Measurements from ENCODE around the gene ODC1. TPM values are rescaled to one million over a fixed set of nuclear protein-coding genes. Genes with fewer than 3 reads are reported as not detected.

ODC1 gene
- total and polyA plus RNA-seq, 2 of the 4 experiments (the other 2 are of a cell fraction) = 117 to 204 TPM

GRCh38 chr2:10393640-10393982 lies 54.5 kb downstream of the ODC1 start:
- intact Hi-C loops (cut with micrococcal nuclease) = no loop called here
- ChIA-PET POLR2A (ENCODE audit: unreplicated experiment) (no interaction called here), CTCF (no interaction called here)
- TF ChIP-seq ELK1 (IDR thresholded peaks at IDR 0.05; ENCODE audit: borderline replicate concordance, low read depth, low read length) = no peak
- TF ChIP-seq MAFK (IDR thresholded peaks at IDR 0.05; ENCODE audit: low read depth, low read length) = no peak
- no peak for TF ChIP-seq POLR2A (IDR thresholded peaks at IDR 0.05; ENCODE audit: low read depth, low read length)
- no peak for TF ChIP-seq MXI1 (IDR thresholded peaks at IDR 0.05; ENCODE audit: borderline replicate concordance, low read depth, low read length)
- no peak for TF ChIP-seq RAD21 (IDR thresholded peaks at IDR 0.05; ENCODE audit: low read length)
- no peak for TF ChIP-seq SMC3 (IDR thresholded peaks at IDR 0.05; ENCODE audit: low read depth, low read length)
- no peak for TF ChIP-seq FOS (IDR thresholded peaks at IDR 0.05; ENCODE audit: low read depth, low read length)
- TF ChIP-seq CEBPB (IDR thresholded peaks at IDR 0.05; ENCODE audit: low read depth, low read length) = no peak
- TF ChIP-seq BHLHE40 (IDR thresholded peaks at IDR 0.05; ENCODE audit: low read depth, low read length) = no peak
- TF ChIP-seq, protein P1, sequence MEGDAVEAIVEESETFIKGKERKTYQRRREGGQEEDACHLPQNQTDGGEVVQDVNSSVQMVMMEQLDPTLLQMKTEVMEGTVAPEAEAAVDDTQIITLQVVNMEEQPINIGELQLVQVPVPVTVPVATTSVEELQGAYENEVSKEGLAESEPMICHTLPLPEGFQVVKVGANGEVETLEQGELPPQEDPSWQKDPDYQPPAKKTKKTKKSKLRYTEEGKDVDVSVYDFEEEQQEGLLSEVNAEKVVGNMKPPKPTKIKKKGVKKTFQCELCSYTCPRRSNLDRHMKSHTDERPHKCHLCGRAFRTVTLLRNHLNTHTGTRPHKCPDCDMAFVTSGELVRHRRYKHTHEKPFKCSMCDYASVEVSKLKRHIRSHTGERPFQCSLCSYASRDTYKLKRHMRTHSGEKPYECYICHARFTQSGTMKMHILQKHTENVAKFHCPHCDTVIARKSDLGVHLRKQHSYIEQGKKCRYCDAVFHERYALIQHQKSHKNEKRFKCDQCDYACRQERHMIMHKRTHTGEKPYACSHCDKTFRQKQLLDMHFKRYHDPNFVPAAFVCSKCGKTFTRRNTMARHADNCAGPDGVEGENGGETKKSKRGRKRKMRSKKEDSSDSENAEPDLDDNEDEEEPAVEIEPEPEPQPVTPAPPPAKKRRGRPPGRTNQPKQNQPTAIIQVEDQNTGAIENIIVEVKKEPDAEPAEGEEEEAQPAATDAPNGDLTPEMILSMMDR (conservative IDR thresholded peaks at IDR 0.05; ENCODE audit: low read depth, low read length) = no peak
- TF ChIP-seq CHD1 (IDR thresholded peaks at IDR 0.05; ENCODE audit: low read depth, low read length) = no peak
- no peak for TF ChIP-seq RFX5 (IDR thresholded peaks at IDR 0.05; ENCODE audit: low read depth, low read length)
- TF ChIP-seq NFE2L2 (IDR thresholded peaks at IDR 0.05; ENCODE audit: low read depth, low read length) = no peak
- no peaks in the 10 kb centered on the region for H3K27me3 ChIP-seq (ENCODE audit: control insufficient read depth, insufficient read depth, low read length)
- no peak overlapping the region for H3K4me3 ChIP-seq (ENCODE audit: insufficient read depth, low read depth, low read length)
- no peak overlapping the region for H3K56ac ChIP-seq (ENCODE audit: extremely low read depth, insufficient read depth, low read length)
- no peak overlapping the region for H2AK5ac ChIP-seq (ENCODE audit: low read depth, low read length)
- H3K27ac ChIP-seq (ENCODE audit: insufficient read depth, low read length) = no peak overlapping the region
- no peak overlapping the region for H4K91ac ChIP-seq (ENCODE audit: insufficient read depth, low read depth, low read length)
- no peak overlapping the region for H3K4ac ChIP-seq (ENCODE audit: low read depth, low read length)
- DNase-seq (no peak), ATAC-seq (ENCODE audit: low read depth) (no peak)
- no TSS peak for BruUV-seq (replicated peaks)
- no peak overlapping the region for H4K8ac ChIP-seq (ENCODE audit: low read depth in 2 of 2, low read length in 2 of 2)
- H3K18ac ChIP-seq (ENCODE audit: low read depth, low read length) = no peak overlapping the region
- no peak overlapping the region for H2BK5ac ChIP-seq (ENCODE audit: low read depth, low read length, poor library complexity, severe bottlenecking)
- no peaks in the 10 kb centered on the region for H3K36me3 ChIP-seq (ENCODE audit: control insufficient read depth, insufficient read depth, low read length)
- H3K79me1 ChIP-seq (ENCODE audit: low read depth in 1 of 2, low read length in 2 of 2) = peaks cover 3 to 13% of the 10 kb centered on the region in 2 experiments; a peak in 2 of 4 replicates
- H2BK20ac ChIP-seq (ENCODE audit: low read depth, low read length) = no peak overlapping the region
- no peak overlapping the region for H3K14ac ChIP-seq (replicated peaks; ENCODE audit: low read depth, low read length)
- H4K20me1 ChIP-seq (ENCODE audit: insufficient read depth, low read length) = peaks cover 9% of the 10 kb centered on the region
- in situ Hi-C loops (cut with MboI; ENCODE audit: low sequenced_read_pairs) = no loop called here
- no peak overlapping the region for H2BK15ac ChIP-seq (ENCODE audit: low read depth, low read length)
- no peak overlapping the region for H3K4me2 ChIP-seq (ENCODE audit: low read depth, low read length)
- H4K5ac ChIP-seq (ENCODE audit: low read depth, low read length) = no peak overlapping the region
- no peak overlapping the region for H3K23ac ChIP-seq (ENCODE audit: low read depth, low read length)
- H3K4me1 ChIP-seq (ENCODE audit: control insufficient read depth, insufficient read depth, low read length) = peaks cover 10% of the 10 kb centered on the region
- no peak overlapping the region for H2BK120ac ChIP-seq (ENCODE audit: low read depth, low read length)
- peaks cover 16% of the 10 kb centered on the region for H3K9me1 ChIP-seq (ENCODE audit: insufficient read depth, low read length)
- no CpG with 5 or more reads among the region's 4 CpGs for WGBS, 2 experiments (ENCODE audit: extremely low coverage in 2 of 2, insufficient read length in 1 of 2)
- dilution Hi-C loops (cut with HindIII; ENCODE audit: low sequenced_read_pairs, unreplicated experiment) = no loop called here
- no peak overlapping the region for H3K9ac ChIP-seq (ENCODE audit: low read depth, low read length)
- H2AFZ ChIP-seq (replicated peaks; ENCODE audit: low read length, poor library complexity) = no peak overlapping the region
- H2AK9ac ChIP-seq (replicated peaks; ENCODE audit: low read depth, low read length, poor library complexity) = no peak overlapping the region
- no peaks in the 10 kb centered on the region for H3K9me3 ChIP-seq (ENCODE audit: control insufficient read depth, insufficient read depth, low read length)

All from IMR-90 (cell line).